Right lobe of liver (tissue), 6 donors: ENCODE data around the gene CACNA1C. TPM values are rescaled to one million over a fixed set of nuclear protein-coding genes. Genes with fewer than 3 reads are reported as not detected.

ENCODE experiments used
- ATAC-seq, 4 donors: fragments of 200-7000 bp; cut with Tn5 transposase; one replicate each; pipeline ENCODE4 v1.9.1; 2020; ENCODE audit warnings: mild to moderate bottlenecking in 4 of 4, moderate library complexity in 4 of 4
- DNase-seq, 3 donors: peaks; one replicate each; pipeline ENCODE4 v3.0.0-alpha.2; 2020
- H3K27ac ChIP-seq, 3 donors: fragments of 200-600 bp; one replicate each; pipeline ENCODE4 v1.8.0; 2022
- H3K27me3 ChIP-seq, 2 donors: fragments of 200-600 bp; one replicate each; pipeline ENCODE4 v1.8.0; 2022
- H3K36me3 ChIP-seq, 4 donors: fragments of 200-600 bp; sonication (generic) in 1 of 4; one replicate each; pipeline versions ENCODE4 v1.5.1 to v1.8.0; 2017 to 2022; ENCODE audit warnings: control low read depth in 1 of 4
- H3K4me1 ChIP-seq, 4 donors: fragments of 200-600 bp; sonication (generic) in 1 of 4; one replicate each; pipeline versions ENCODE4 v1.5.1 to v1.8.0; 2017 to 2022; ENCODE audit warnings: control low read depth in 1 of 4
- H3K4me3 ChIP-seq, 3 donors: fragments of 200-600 bp; one replicate each; pipeline ENCODE4 v1.8.0; 2022
- H3K9me3 ChIP-seq, 4 donors: fragments of 200-600 bp; sonication (generic) in 1 of 4; one replicate each; pipeline versions ENCODE4 v1.5.1 to v1.8.0; 2017 to 2022; ENCODE audit warnings: control low read depth in 1 of 4
- CTCF ChIP-seq, 4 donors: fragments of 200-600 bp in 3 of 4; fragments of 450-650 bp in 1 of 4; IDR thresholded peaks; one replicate each; pipeline versions ENCODE4 v1.5.1 to v1.8.0; 2016 to 2022; ENCODE audit warnings: antibody characterized with exemption in 4 of 4, mild to moderate bottlenecking in 2 of 4
- POLR2A ChIP-seq: fragments of 450-650 bp; IDR thresholded peaks from one replicate; pipeline ENCODE4 v1.6.1; 2017; ENCODE audit warnings: antibody characterized with exemption, mild to moderate bottlenecking
- WGBS: methylation state at CpG from one replicate; pipeline ENCODE4 v1.1.6; 2018; ENCODE audit warnings: low coverage, low lambda C conversion rate; ENCODE audit not compliant: insufficient coverage; ENCODE audit errors: missing lambda C conversion rate; 5-methylcytosine and 5-hydroxymethylcytosine counted together
- intact Hi-C, 2 donors: fragments of 100-400 bp; cut with DNase I; formaldehyde crosslinking; loops; one replicate each; pipeline versions ENCODE4 v1.11.2 to v1.14.1; 2022
- total RNA-seq, 6 experiments: library from RNA; depleted of rRNA in 2 of 6; stranded (reverse); fragments of >200 nt in 2 of 6; fragmentation: NEBNext Ultra II Directional in 3 of 6; extraction: Animal tissue kit (Norgen Biotek cat#: 25700) in 3 of 6; gene quantifications; one replicate each; pipeline versions ENCODE4 v1.1.0 to v1.2.4, GENCODE V29; 2016 to 2023
- donor health status: DM: no; HTN: yes; CAD: no.
- donor health status: DM: no; HTN: no; CAD: no.
- donor health status: DM: no; HTN: no; CAD: no.
- donor health status: DM: no; HTN: yes; CAD: no.
- donor health status: DM: no; HTN: yes; CAD: no.

CACNA1C gene
- total RNA-seq, 6 experiments from 2014 or later: 0.18 to 1.0 (median 0.57) TPM

GRCh38 chr12:2351161-2351560 lies 298.4 kb downstream of the CACNA1C start:
- no peaks in the 10 kb centered on the region for H3K27me3 ChIP-seq
- intact Hi-C loops: no loop called here
- H3K9me3 ChIP-seq: no peaks in the 10 kb centered on the region
- H3K27ac ChIP-seq: no peak overlapping the region
- H3K4me3 ChIP-seq: no peak overlapping the region
- 40% methylated on average over 1 of the region's 8 CpGs for WGBS
- H3K36me3 ChIP-seq: no peaks in the 10 kb centered on the region
- DNase-seq: no peak
- no peak for ATAC-seq
- TF ChIP-seq POLR2A (no peak), CTCF (IDR thresholded peaks at IDR 0.05) (no peak)
- no peaks in the 10 kb centered on the region for H3K4me1 ChIP-seq

- 68% methylated on average over 6 of the region's 6 CpGs for WGBS
- no peak for DNase-seq
- no peak for ATAC-seq
These were observed 299.4 kb downstream of the CACNA1C start for GRCh38 chr12:2352203-2352602.

GRCh38 chr12:2353281-2353680 lies 300.5 kb downstream of the CACNA1C start:
- no CpG with 5 or more reads among the region's 9 CpGs for WGBS
- no peak overlapping the region for H3K4me3 ChIP-seq
- H3K9me3 ChIP-seq: no peaks in the 10 kb centered on the region
- TF ChIP-seq POLR2A (no peak), CTCF (IDR thresholded peaks at IDR 0.05) (no peak)
- H3K36me3 ChIP-seq: no peaks in the 10 kb centered on the region
- no peak overlapping the region for H3K27ac ChIP-seq
- no peaks in the 10 kb centered on the region for H3K4me1 ChIP-seq
- H3K27me3 ChIP-seq: no peaks in the 10 kb centered on the region
- no peak for DNase-seq
- no peak for ATAC-seq
- intact Hi-C loops: no loop called here

More at GRCh38 chr12:2352203-2352602, 299.4 kb downstream of the CACNA1C start:
- no peaks in the 10 kb centered on the region for H3K36me3 ChIP-seq
- no peak overlapping the region for H3K27ac ChIP-seq
- intact Hi-C loops: no loop called here
- TF ChIP-seq POLR2A: no peak
- TF ChIP-seq CTCF (IDR thresholded peaks at IDR 0.05): no peak
- no peaks in the 10 kb centered on the region for H3K27me3 ChIP-seq
- no peaks in the 10 kb centered on the region for H3K4me1 ChIP-seq
- H3K4me3 ChIP-seq: no peak overlapping the region
- no peaks in the 10 kb centered on the region for H3K9me3 ChIP-seq

- no peak for ATAC-seq
- Histone ChIP-seq H3K27me3 (no peaks in the 10 kb centered on the region), H3K36me3 (no peaks in the 10 kb centered on the region), H3K27ac (no peak overlapping the region), H3K4me1 (no peaks in the 10 kb centered on the region), H3K4me3 (no peak overlapping the region), H3K9me3 (no peaks in the 10 kb centered on the region)
- intact Hi-C loops: no loop called here
- no peak for TF ChIP-seq POLR2A
- no peak for TF ChIP-seq CTCF (IDR thresholded peaks at IDR 0.05)
- 50% methylated on average over 1 of the region's 6 CpGs for WGBS
- no peak for DNase-seq
These were observed 300.9 kb downstream of the CACNA1C start for GRCh38 chr12:2353691-2354090.
